Activated naive CD4-positive, alpha-beta T cell treated with anti-CD3 and anti-CD28 coated beads, Interleukin-2, amount 10 ng/mL, durations not matched to agents 7 days and 5 days (primary cell): Measurements from ENCODE around the gene SMCHD1.
"Not testable (repeated sequence)": the region's sequence is repeated elsewhere in the genome, so short reads cannot be mapped to it uniquely, and the experiment has no call there.

ENCODE experiments used
- CTCF ChIA-PET: fragments of 350-600 bp; sonication (Branson Sonifier 250); formaldehyde crosslinking; loops from one replicate; lab custom pipeline; 2021; ENCODE audit warnings: antibody characterized with exemption; lab: Charles Lee
- DNase-seq: peaks from one replicate; pipeline ENCODE4 v3.0.0-alpha.2; 2020
- H3K27ac Mint-ChIP-seq: one replicate; pipeline ENCODE4 v1.8.0; 2021; ENCODE audit warnings: mild to moderate bottlenecking, moderate library complexity, mixed read lengths
- H3K27me3 Mint-ChIP-seq: one replicate; pipeline ENCODE4 v1.8.0; 2021; ENCODE audit warnings: mild to moderate bottlenecking, mixed read lengths
- H3K36me3 Mint-ChIP-seq: one replicate; pipeline ENCODE4 v1.8.0; 2021; ENCODE audit warnings: mixed read lengths
- H3K4me1 Mint-ChIP-seq: one replicate; pipeline ENCODE4 v1.8.0; 2021; ENCODE audit warnings: mixed read lengths
- H3K4me3 Mint-ChIP-seq: one replicate; pipeline ENCODE4 v1.8.0; 2021; ENCODE audit warnings: mild to moderate bottlenecking, moderate library complexity, mixed read lengths
- H3K9me3 Mint-ChIP-seq: one replicate; pipeline ENCODE4 v1.8.0; 2021; ENCODE audit warnings: mixed read lengths

Gene SMCHD1

GRCh38 chr18:2715990-2716389 lies 60.5 kb downstream of the SMCHD1 start:
- H3K27ac Mint-ChIP-seq: no peak overlapping the region
- CTCF ChIA-PET: interaction anchor here (0.9 kb wide), 1 partner anchor 15 kb away, joined by 3 read pairs; no protein-coding TSS in a partner anchor
- DNase-seq: no peak
- H3K4me3 Mint-ChIP-seq: no peak overlapping the region
- H3K27me3 Mint-ChIP-seq: no peaks in the 10 kb centered on the region
- H3K36me3 Mint-ChIP-seq: peaks cover 82% of the 10 kb centered on the region
- H3K4me1 Mint-ChIP-seq: peaks cover 27% of the 10 kb centered on the region
- no peaks in the 10 kb centered on the region for H3K9me3 Mint-ChIP-seq

- Mint-ChIP-seq H3K27ac (peak overlapping the region; percentile 58), H3K9me3 (no peaks in the 10 kb centered on the region), H3K4me3 (no peak overlapping the region), H3K36me3 (peaks cover 85% of the 10 kb centered on the region), H3K4me1 (peaks cover 30% of the 10 kb centered on the region), H3K27me3 (no peaks in the 10 kb centered on the region)
- CTCF ChIA-PET: interaction anchor here (0.9 kb wide), 1 partner anchor 15 kb away, joined by 3 read pairs; no protein-coding TSS in a partner anchor
- no peak for DNase-seq
Measured at GRCh38 chr18:2716394-2717326, 61.1 kb downstream of the SMCHD1 start.

GRCh38 chr18:2717407-2717806 lies 61.9 kb downstream of the SMCHD1 start:
- H3K9me3 Mint-ChIP-seq: no peaks in the 10 kb centered on the region
- peaks cover 28% of the 10 kb centered on the region for H3K4me1 Mint-ChIP-seq
- H3K36me3 Mint-ChIP-seq: peaks cover 81% of the 10 kb centered on the region
- DNase-seq: no peak
- CTCF ChIA-PET: interaction anchor here (0.9 kb wide), 1 partner anchor 130 kb away, joined by 3 read pairs; no protein-coding TSS in a partner anchor
- peak overlapping the region; percentile 58 for H3K27ac Mint-ChIP-seq
- no peaks in the 10 kb centered on the region for H3K27me3 Mint-ChIP-seq
- no peak overlapping the region for H3K4me3 Mint-ChIP-seq

GRCh38 chr18:2719040-2719439 lies 63.5 kb downstream of the SMCHD1 start:
- Mint-ChIP-seq H3K4me1 (peaks cover 30% of the 10 kb centered on the region), H3K4me3 (no peak overlapping the region), H3K27ac (no peak overlapping the region), H3K27me3 (no peaks in the 10 kb centered on the region), H3K9me3 (no peaks in the 10 kb centered on the region), H3K36me3 (peaks cover 84% of the 10 kb centered on the region)
- CTCF ChIA-PET: no interaction called here
- no peak for DNase-seq

- no peak overlapping the region for H3K4me3 Mint-ChIP-seq
- DNase-seq: no peak
- H3K27me3 Mint-ChIP-seq: no peaks in the 10 kb centered on the region
- H3K36me3 Mint-ChIP-seq: peaks cover 69% of the 10 kb centered on the region
- H3K27ac Mint-ChIP-seq: peak overlapping the region; percentile 69
- CTCF ChIA-PET: interaction anchor here (1.0 kb wide), 1 partner anchor 9 kb away, joined by 3 read pairs; no protein-coding TSS in a partner anchor
- H3K4me1 Mint-ChIP-seq: peaks cover 26% of the 10 kb centered on the region
- no peaks in the 10 kb centered on the region for H3K9me3 Mint-ChIP-seq
Measured at GRCh38 chr18:2723207-2723606, 67.7 kb downstream of the SMCHD1 start.

GRCh38 chr18:2729757-2730156 lies 74.2 kb downstream of the SMCHD1 start:
- Mint-ChIP-seq H3K4me3 (no peak overlapping the region), H3K9me3 (no peaks in the 10 kb centered on the region), H3K4me1 (peaks cover 12% of the 10 kb centered on the region), H3K27me3 (no peaks in the 10 kb centered on the region), H3K36me3 (peaks cover 68% of the 10 kb centered on the region), H3K27ac (no peak overlapping the region)
- CTCF ChIA-PET: interaction anchor here (1.3 kb wide), 1 partner anchor 22 kb away, joined by 3 read pairs; no protein-coding TSS in a partner anchor
- no peak for DNase-seq

GRCh38 chr18:2736823-2737222 lies 81.3 kb downstream of the SMCHD1 start:
- H3K27ac Mint-ChIP-seq: no peak overlapping the region
- no peaks in the 10 kb centered on the region for H3K27me3 Mint-ChIP-seq
- H3K36me3 Mint-ChIP-seq: peaks cover 88% of the 10 kb centered on the region
- no peaks in the 10 kb centered on the region for H3K9me3 Mint-ChIP-seq
- no peak overlapping the region for H3K4me3 Mint-ChIP-seq
- CTCF ChIA-PET: no interaction called here
- peaks cover 2% of the 10 kb centered on the region for H3K4me1 Mint-ChIP-seq
- DNase-seq: no peak

- H3K9me3 Mint-ChIP-seq, H3K27ac Mint-ChIP-seq, DNase-seq, CTCF ChIA-PET, H3K27me3 Mint-ChIP-seq, H3K4me3 Mint-ChIP-seq, H3K4me1 Mint-ChIP-seq: not testable (repeated sequence)
- H3K36me3 Mint-ChIP-seq: peaks cover 84% of the 10 kb centered on the region
Measured at GRCh38 chr18:2740082-2740481, 84.6 kb downstream of the SMCHD1 start.

GRCh38 chr18:2746274-2746673 lies 90.7 kb downstream of the SMCHD1 start:
- Mint-ChIP-seq H3K36me3 (peaks cover 75% of the 10 kb centered on the region), H3K27ac (no peak overlapping the region), H3K27me3 (no peaks in the 10 kb centered on the region), H3K4me1 (peaks cover 10% of the 10 kb centered on the region), H3K4me3 (no peak overlapping the region), H3K9me3 (no peaks in the 10 kb centered on the region)
- no peak for DNase-seq
- CTCF ChIA-PET: no interaction called here

- no peak for DNase-seq
- Mint-ChIP-seq H3K36me3 (peaks cover 46% of the 10 kb centered on the region), H3K4me1 (peaks cover 20% of the 10 kb centered on the region), H3K27ac (peak overlapping the region; percentile 47), H3K9me3 (peaks cover 2% of the 10 kb centered on the region), H3K4me3 (no peak overlapping the region), H3K27me3 (no peaks in the 10 kb centered on the region)
- CTCF ChIA-PET: no interaction called here
Measured at GRCh38 chr18:2758309-2758708, 102.8 kb downstream of the SMCHD1 start.

GRCh38 chr18:2774669-2775068 lies 119.1 kb downstream of the SMCHD1 start:
- Mint-ChIP-seq H3K27me3 (no peaks in the 10 kb centered on the region), H3K4me1 (no peaks in the 10 kb centered on the region), H3K27ac (no peak overlapping the region), H3K36me3 (peaks cover 66% of the 10 kb centered on the region), H3K4me3 (no peak overlapping the region), H3K9me3 (no peaks in the 10 kb centered on the region)
- CTCF ChIA-PET: no interaction called here
- DNase-seq: no peak

- Mint-ChIP-seq H3K4me1 (no peaks in the 10 kb centered on the region), H3K27me3 (no peaks in the 10 kb centered on the region), H3K9me3 (no peaks in the 10 kb centered on the region), H3K4me3 (no peak overlapping the region), H3K27ac (no peak overlapping the region), H3K36me3 (peaks cover 65% of the 10 kb centered on the region)
- CTCF ChIA-PET: no interaction called here
- no peak for DNase-seq
Measured at GRCh38 chr18:2776601-2777000, 121.1 kb downstream of the SMCHD1 start.

- H3K36me3 Mint-ChIP-seq: peaks cover 69% of the 10 kb centered on the region
- CTCF ChIA-PET: no interaction called here
- H3K4me1 Mint-ChIP-seq: no peaks in the 10 kb centered on the region
- no peak overlapping the region for H3K27ac Mint-ChIP-seq
- H3K9me3 Mint-ChIP-seq: no peaks in the 10 kb centered on the region
- H3K4me3 Mint-ChIP-seq: no peak overlapping the region
- no peaks in the 10 kb centered on the region for H3K27me3 Mint-ChIP-seq
- DNase-seq: no peak
Measured at GRCh38 chr18:2777241-2777640, 121.7 kb downstream of the SMCHD1 start.

- CTCF ChIA-PET: interaction anchor here (1.0 to 1.8 kb wide), 3 partner anchors 14 to 145 kb away, joined by 3 to 4 read pairs (median 4); no protein-coding TSS in a partner anchor
- Mint-ChIP-seq H3K4me3 (no peak overlapping the region), H3K9me3 (no peaks in the 10 kb centered on the region), H3K36me3 (peaks cover 69% of the 10 kb centered on the region), H3K27me3 (no peaks in the 10 kb centered on the region), H3K4me1 (no peaks in the 10 kb centered on the region), H3K27ac (peak overlapping the region; percentile 12)
- no peak for DNase-seq
Measured at GRCh38 chr18:2780750-2781149, 125.2 kb downstream of the SMCHD1 start.

- peaks cover 56% of the 10 kb centered on the region for H3K36me3 Mint-ChIP-seq
- CTCF ChIA-PET: no interaction called here
- no peak for DNase-seq
- no peak overlapping the region for H3K4me3 Mint-ChIP-seq
- no peaks in the 10 kb centered on the region for H3K4me1 Mint-ChIP-seq
- no peaks in the 10 kb centered on the region for H3K27me3 Mint-ChIP-seq
- no peaks in the 10 kb centered on the region for H3K9me3 Mint-ChIP-seq
- H3K27ac Mint-ChIP-seq: no peak overlapping the region
Measured at GRCh38 chr18:2787225-2787624, 131.7 kb downstream of the SMCHD1 start.
